HEK293T (cell line): ENCODE results near the gene FCER2.

ENCODE experiments used
- CTCF ChIA-PET: fragments of 350-600 bp; formaldehyde crosslinking; extraction: SDS; loops from one replicate; lab custom pipeline; 2021; ENCODE audit warnings: antibody characterized with exemption, inconsistent platforms; lab: Yijun Ruan, JAX
- POLR2A ChIA-PET: fragments of 350-600 bp; formaldehyde crosslinking; extraction: SDS; loops from one replicate; lab custom pipeline; 2020; ENCODE audit warnings: antibody characterized with exemption, inconsistent platforms; lab: Yijun Ruan, JAX
- DNase-seq: peaks from one replicate; pipeline ENCODE4 v3.0.0; 2012; ENCODE audit warnings: mixed read lengths; ENCODE audit errors: extremely low spot score
- ARNT ChIP-seq: fragments of 450-650 bp; IDR thresholded peaks from 2 replicates; pipeline ENCODE4 v1.6.1; 2017; ENCODE audit warnings: mild to moderate bottlenecking
- BHLHE40 ChIP-seq: fragments of 450-650 bp; IDR thresholded peaks from 2 replicates; pipeline ENCODE4 v1.6.1; 2016; ENCODE audit warnings: mild to moderate bottlenecking, moderate library complexity, borderline replicate concordance
- CTBP1 ChIP-seq: fragments of 450-650 bp; IDR thresholded peaks from 2 replicates; pipeline ENCODE4 v1.6.1; 2016; ENCODE audit warnings: borderline replicate concordance
- ELF4 ChIP-seq: fragments of 450-650 bp; IDR thresholded peaks from 2 replicates; pipeline ENCODE4 v1.6.1; 2017; ENCODE audit warnings: antibody characterized with exemption
- FOXA1 ChIP-seq: fragments of 450-650 bp; IDR thresholded peaks from 2 replicates; pipeline ENCODE4 v1.6.1; 2016; ENCODE audit warnings: mild to moderate bottlenecking
- FOXK2 ChIP-seq: fragments of 450-650 bp; IDR thresholded peaks from 2 replicates; pipeline ENCODE4 v1.6.1; 2016; ENCODE audit warnings: mild to moderate bottlenecking
- FOXM1 ChIP-seq: fragments of 450-650 bp; IDR thresholded peaks from 2 replicates; pipeline ENCODE4 v1.6.1; 2017; ENCODE audit warnings: mild to moderate bottlenecking, borderline replicate concordance
- HDGF ChIP-seq: fragments of 450-650 bp; IDR thresholded peaks from 2 replicates; pipeline ENCODE4 v1.6.1; 2017; ENCODE audit warnings: antibody characterized with exemption, borderline replicate concordance
- L3MBTL2 ChIP-seq: fragments of 450-650 bp; conservative IDR thresholded peaks from 2 replicates; pipeline ENCODE4 v1.6.1; 2016; ENCODE audit warnings: mild to moderate bottlenecking
- LEF1 ChIP-seq: fragments of 450-650 bp; IDR thresholded peaks from 2 replicates; pipeline ENCODE4 v1.6.1; 2017; ENCODE audit warnings: mild to moderate bottlenecking, borderline replicate concordance
- NFRKB ChIP-seq: fragments of 450-650 bp; IDR thresholded peaks from 2 replicates; pipeline ENCODE4 v1.6.1; 2016; ENCODE audit warnings: mild to moderate bottlenecking, moderate library complexity
- SP1 ChIP-seq: fragments of 450-650 bp; IDR thresholded peaks from 2 replicates; pipeline ENCODE4 v1.6.1; 2017
- SUZ12 ChIP-seq: fragments of 450-650 bp; IDR thresholded peaks from 2 replicates; pipeline ENCODE4 v1.6.1; 2016; ENCODE audit warnings: mild to moderate bottlenecking
- TARDBP ChIP-seq: fragments of 450-650 bp; IDR thresholded peaks from 2 replicates; pipeline ENCODE4 v1.6.1; 2016
- ZNF384 ChIP-seq: fragments of 450-650 bp; IDR thresholded peaks from 2 replicates; pipeline ENCODE4 v1.6.1; 2016
- TF ChIP-seq, protein P1 (sequence below): fragments of 450-650 bp; IDR thresholded peaks from 2 replicates; pipeline ENCODE4 v1.6.1; 2016

Gene FCER2

DNA sequence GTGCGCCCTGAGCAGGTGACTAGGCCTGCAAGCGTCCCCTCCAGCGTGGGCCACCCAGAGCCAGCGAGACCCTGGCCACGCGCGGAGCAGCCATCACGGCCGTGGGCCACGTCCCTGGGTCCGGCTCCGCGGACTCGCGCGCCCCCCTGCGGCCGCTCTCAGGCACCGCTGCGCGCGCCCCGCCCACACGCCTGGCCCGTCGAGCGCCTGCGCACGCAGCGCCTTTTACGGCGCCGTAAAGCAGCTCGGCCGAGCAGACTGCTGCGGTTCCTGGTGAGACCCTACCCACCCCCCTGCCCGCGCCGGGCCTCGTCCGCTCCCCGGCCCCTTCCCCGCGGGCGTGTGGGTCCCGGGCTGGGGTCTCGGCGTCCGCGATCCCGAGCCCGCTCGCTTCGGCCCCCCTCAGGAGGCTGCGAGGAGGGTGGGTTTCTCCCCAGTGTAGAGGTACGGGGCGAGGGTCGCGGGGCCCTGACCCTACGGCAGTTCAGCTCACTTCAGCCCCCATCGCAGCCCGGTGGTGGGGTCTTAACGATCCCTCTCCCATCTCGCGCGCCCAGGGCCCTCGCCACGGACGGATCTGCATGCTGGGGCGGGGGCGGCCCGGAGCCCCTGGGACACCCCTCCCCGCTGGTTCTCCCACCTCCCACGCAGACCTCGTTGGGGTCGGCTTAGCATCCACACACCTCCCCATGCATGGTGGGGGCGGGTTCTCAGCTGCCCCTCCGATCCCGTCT lies 21.2 kb downstream of the FCER2 start, which contains the start of gene TRAPPC5:
TSS of gene TRAPPC5 (plus strand) at position 228 of the 734 bp plus-strand sequence. CDS start 1,421 bp downstream, outside the sequence.
- CTCF ChIA-PET = interaction anchor here (0.5 to 1.7 kb wide), 21 partner anchors 12 to 327 kb away, joined by 3 to 10 read pairs (median 3); partner anchors contain the start of gene RETN
- TF ChIP-seq ARNT (0 out of 2 replicates have a peak, but pooled peaks have one; percentile 43), LEF1 (no peak), TARDBP (peak; percentile 69; the same call in 1 of the 2 replicates)
- TF ChIP-seq, protein P1, sequence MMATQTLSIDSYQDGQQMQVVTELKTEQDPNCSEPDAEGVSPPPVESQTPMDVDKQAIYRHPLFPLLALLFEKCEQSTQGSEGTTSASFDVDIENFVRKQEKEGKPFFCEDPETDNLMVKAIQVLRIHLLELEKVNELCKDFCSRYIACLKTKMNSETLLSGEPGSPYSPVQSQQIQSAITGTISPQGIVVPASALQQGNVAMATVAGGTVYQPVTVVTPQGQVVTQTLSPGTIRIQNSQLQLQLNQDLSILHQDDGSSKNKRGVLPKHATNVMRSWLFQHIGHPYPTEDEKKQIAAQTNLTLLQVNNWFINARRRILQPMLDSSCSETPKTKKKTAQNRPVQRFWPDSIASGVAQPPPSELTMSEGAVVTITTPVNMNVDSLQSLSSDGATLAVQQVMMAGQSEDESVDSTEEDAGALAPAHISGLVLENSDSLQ = no peak
- DNase-seq = peak; percentile 92
- POLR2A ChIA-PET = interaction anchor here (0.6 to 1.7 kb wide), 19 partner anchors 9 to 582 kb away, joined by 3 to 19 read pairs (median 4); partner anchors contain the start of genes PET100 and XAB2

DNA sequence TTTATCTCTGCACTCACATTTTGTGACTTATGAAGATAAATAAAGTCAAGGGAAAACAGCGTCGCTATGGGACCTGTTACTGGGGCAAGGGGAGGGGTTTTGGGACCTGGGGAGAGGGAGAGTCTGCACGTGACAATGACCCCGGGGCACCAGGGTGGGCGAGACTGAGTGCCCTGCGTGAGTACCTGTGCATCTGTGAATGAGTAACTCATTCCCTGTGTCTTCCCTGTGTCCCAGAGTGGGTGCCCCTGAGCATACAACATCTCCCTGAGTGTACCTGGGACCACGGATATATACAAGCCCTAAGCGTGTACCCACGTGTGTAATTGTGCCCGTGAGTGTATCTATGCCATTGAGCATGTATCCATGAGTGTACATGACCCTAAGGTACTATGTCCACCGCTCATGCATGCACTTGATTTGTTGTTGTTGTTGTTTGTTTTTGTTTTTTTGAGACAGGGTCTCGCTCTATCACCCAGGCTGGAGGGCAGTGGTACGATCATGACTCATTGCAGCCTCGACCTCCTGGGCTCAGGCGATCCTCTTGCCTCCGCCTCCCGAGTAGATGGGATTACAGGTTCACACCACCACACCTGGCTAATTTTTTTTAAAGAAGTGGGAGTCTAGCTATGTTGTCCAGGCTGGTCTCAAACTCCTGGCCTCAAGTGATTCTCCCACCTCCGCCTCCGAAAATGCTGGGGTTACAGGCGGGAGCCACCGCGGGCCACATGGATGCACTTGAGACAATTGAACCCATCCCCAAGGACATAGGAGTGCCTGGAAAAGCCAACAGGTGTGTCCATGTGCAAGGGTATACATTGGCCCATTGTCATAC lies 21.9 kb downstream of the FCER2 start:
- ChIA-PET CTCF (interaction anchor here (0.8 to 1.7 kb wide), 7 partner anchors 11 to 151 kb away, joined by 3 to 10 read pairs (median 5); partner anchors contain the start of gene RETN), POLR2A (interaction anchor here (0.6 to 1.7 kb wide), 15 partner anchors 8 to 581 kb away, joined by 3 to 19 read pairs (median 4); partner anchors contain the start of genes PET100 and XAB2)
- no peak for DNase-seq
- 0 out of 2 replicates have a peak, but pooled peaks have one; percentile 30 for TF ChIP-seq L3MBTL2
- TF ChIP-seq BHLHE40 = no peak

DNA sequence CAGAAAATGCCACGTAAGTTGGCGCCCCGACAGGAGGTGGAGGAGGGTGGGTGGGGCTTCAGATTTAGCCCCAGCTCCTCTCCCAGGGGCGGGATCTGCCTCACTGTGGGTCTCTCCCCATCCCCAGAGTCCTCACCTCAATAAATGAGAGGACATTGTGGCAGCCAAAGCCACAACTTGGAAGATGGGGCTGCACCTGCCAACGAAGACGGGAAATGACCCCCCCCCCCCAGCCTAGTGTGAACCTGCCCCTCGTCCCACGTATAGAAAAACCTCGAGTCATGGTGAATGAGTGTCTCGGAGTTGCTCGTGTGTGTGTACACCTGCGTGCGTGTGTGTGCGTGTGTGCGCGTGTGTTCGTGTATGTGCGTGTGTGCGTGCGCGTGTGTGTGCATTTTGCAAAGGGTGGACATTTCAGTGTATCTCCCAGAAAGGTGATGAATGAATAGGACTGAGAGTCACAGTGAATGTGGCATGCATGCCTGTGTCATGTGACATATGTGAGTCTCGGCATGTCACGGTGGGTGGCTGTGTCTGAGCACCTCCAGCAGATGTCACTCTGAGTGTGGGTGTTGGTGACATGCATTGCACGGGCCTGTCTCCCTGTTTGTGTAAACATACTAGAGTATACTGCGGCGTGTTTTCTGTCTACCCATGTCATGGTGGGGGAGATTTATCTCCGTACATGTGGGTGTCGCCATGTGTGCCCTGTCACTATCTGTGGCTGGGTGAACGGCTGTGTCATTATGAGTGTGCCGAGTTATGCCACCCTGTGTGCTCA lies 22.8 kb downstream of the FCER2 start:
- ChIA-PET POLR2A (no interaction called here), CTCF (no interaction called here)
- TF ChIP-seq L3MBTL2 (no peak), SP1 (no peak), NFRKB (no peak), FOXA1 (no peak), ZNF384 (no peak), FOXM1 (no peak), HDGF (no peak), ARNT (no peak), ELF4 (no peak), BHLHE40 (no peak), SUZ12 (no peak), FOXK2 (no peak), TARDBP (no peak)
- DNase-seq = no peak

DNA sequence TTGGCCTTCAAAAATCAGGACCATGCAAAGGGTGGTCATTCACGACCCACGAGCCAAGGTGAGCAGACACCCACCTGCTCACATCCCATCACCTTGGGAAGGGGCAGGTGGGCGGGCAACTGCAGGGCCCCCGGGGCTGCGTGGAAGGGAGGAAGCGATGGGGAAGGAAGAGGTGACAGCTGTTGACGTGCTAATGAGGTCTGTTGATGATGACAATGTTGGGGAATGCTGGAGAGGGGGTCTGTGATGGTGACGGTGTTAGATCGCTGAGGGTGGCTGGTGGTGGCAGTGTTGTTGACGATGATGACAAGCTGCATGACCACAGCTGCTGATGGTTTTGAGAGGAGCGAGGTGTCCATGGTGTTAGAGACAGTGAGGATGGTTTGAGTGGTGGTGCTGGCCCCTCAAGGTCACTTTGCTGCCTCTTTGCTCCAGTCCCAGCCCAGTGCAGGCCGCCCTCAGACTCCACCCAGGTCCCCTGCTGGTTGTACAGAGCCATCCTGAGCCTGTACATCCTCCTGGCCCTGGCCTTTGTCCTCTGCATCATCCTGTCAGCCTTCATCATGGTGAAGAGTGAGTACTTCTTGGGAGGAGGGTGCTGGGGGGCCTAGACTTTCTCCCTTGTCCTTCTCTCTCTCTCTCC lies 24.1 kb downstream of the FCER2 start:
- DNase-seq = no peak
- TF ChIP-seq FOXA1 = no peak
- TF ChIP-seq ZNF384 = no peak
- no peak for TF ChIP-seq CTBP1
- TF ChIP-seq, protein P1 = no peak
- TF ChIP-seq BHLHE40 = no peak
- TF ChIP-seq LEF1 = no peak
- TF ChIP-seq NFRKB = no peak
- no peak for TF ChIP-seq SP1
- no peak for TF ChIP-seq ELF4
- TF ChIP-seq FOXM1 = no peak
- no peak for TF ChIP-seq FOXK2
- CTCF ChIA-PET = no interaction called here
- POLR2A ChIA-PET = no interaction called here

DNA sequence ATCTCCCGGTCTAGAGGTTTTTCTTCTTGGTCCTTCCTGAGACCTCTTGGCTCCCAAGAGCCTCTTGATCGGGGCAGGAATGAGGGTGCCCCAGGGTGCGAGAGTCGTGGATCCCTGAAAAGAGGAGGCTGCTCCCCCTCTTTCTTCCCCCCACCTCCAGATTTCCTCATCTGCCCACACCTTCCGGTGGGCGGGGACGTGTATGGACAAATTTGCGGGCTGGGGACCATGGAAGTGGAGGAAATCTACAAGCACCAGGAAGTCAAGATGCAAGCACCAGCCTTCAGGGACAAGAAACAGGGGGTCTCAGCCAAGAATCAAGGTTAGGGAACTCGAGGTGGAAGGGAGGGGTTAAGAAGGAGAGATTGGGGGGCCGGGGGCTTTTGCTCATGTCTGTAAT lies 25.1 kb downstream of the FCER2 start, which contains the start of gene MCEMP1:
TSS of gene MCEMP1 (plus strand) at position 237 of the 400 bp plus-strand sequence. CDS start at position 268, 31 bp downstream.
- CTCF ChIA-PET = interaction anchor here (0.6 kb wide), 1 partner anchor 20 kb away, joined by 3 read pairs; no protein-coding TSS in a partner anchor
- POLR2A ChIA-PET = no interaction called here
- DNase-seq = no peak
- no peak for TF ChIP-seq ELF4
- TF ChIP-seq FOXM1 = no peak
- TF ChIP-seq FOXA1 = no peak
- TF ChIP-seq, protein P1 = no peak
- TF ChIP-seq SP1 = no peak
- no peak for TF ChIP-seq TARDBP
- TF ChIP-seq FOXK2 = no peak
- TF ChIP-seq ZNF384 = no peak
- no peak for TF ChIP-seq SUZ12
- TF ChIP-seq ARNT = no peak
- TF ChIP-seq LEF1 = no peak
- TF ChIP-seq L3MBTL2 = no peak
- TF ChIP-seq NFRKB = no peak
- no peak for TF ChIP-seq HDGF
- TF ChIP-seq BHLHE40 = no peak
- TF ChIP-seq CTBP1 = no peak
